LoVo (cell line): ENCODE measurements around the gene JPH3.
"Not testable (repeated sequence)": the region's sequence is repeated elsewhere in the genome, so short reads cannot be mapped to it uniquely, and the experiment has no call there.

Experiments used
- DNase-seq: peaks from one replicate; pipeline ENCODE4 v3.0.0-alpha.2; 2016; ENCODE audit warnings: low spot score

The JPH3 gene

GRCh38 chr16:87654826-87655225, 52.5 kb downstream of the JPH3 start:
- DNase-seq = no peak

GRCh38 chr16:87656328-87656727, 54.0 kb downstream of the JPH3 start:
- DNase-seq = no peak

- no peak for DNase-seq
Observed at GRCh38 chr16:87657621-87658192, 55.4 kb downstream of the JPH3 start.

- no peak for DNase-seq
Observed at GRCh38 chr16:87658564-87659225, 56.4 kb downstream of the JPH3 start.

GRCh38 chr16:87661561-87661960, 59.3 kb downstream of the JPH3 start:
- DNase-seq = peak; percentile 8

- DNase-seq = no peak
Observed at GRCh38 chr16:87662254-87663204, 60.2 kb downstream of the JPH3 start.

- no peak for DNase-seq
Observed at GRCh38 chr16:87664792-87665191, 62.5 kb downstream of the JPH3 start.

- no peak for DNase-seq
Observed at GRCh38 chr16:87665193-87665592, 62.9 kb downstream of the JPH3 start.

- DNase-seq = no peak
Observed at GRCh38 chr16:87666919-87667318, 64.6 kb downstream of the JPH3 start.

- DNase-seq = no peak
Observed at GRCh38 chr16:87667443-87667842, 65.1 kb downstream of the JPH3 start.

- no peak for DNase-seq
Observed at GRCh38 chr16:87667946-87668345, 65.6 kb downstream of the JPH3 start.

GRCh38 chr16:87669672-87670071, 67.4 kb downstream of the JPH3 start:
- DNase-seq = no peak

- DNase-seq = no peak
Observed at GRCh38 chr16:87671221-87671620, 68.9 kb downstream of the JPH3 start.

- no peak for DNase-seq
Observed at GRCh38 chr16:87671715-87672270, 69.5 kb downstream of the JPH3 start.

GRCh38 chr16:87674419-87674818, 72.1 kb downstream of the JPH3 start:
- no peak for DNase-seq

- no peak for DNase-seq
Observed at GRCh38 chr16:87675111-87675719, 72.9 kb downstream of the JPH3 start.

- no peak for DNase-seq
Observed at GRCh38 chr16:87677830-87678229, 75.5 kb downstream of the JPH3 start.

GRCh38 chr16:87678618-87679017, 76.3 kb downstream of the JPH3 start:
- no peak for DNase-seq

GRCh38 chr16:87679593-87680271, 77.4 kb downstream of the JPH3 start:
- DNase-seq = no peak

GRCh38 chr16:87680272-87680644, 78.0 kb downstream of the JPH3 start:
- no peak for DNase-seq

- not testable (repeated sequence) for DNase-seq
Observed at GRCh38 chr16:87681051-87681602, 78.8 kb downstream of the JPH3 start.
